HG02571 (cell line): Measurements from ENCODE around the gene SLC39A7.
A peak's percentile ranks its signal among the peaks of the same experiment; 100 is the strongest.
"Not testable (repeated sequence)": the region's sequence is repeated elsewhere in the genome, so short reads cannot be mapped to it uniquely, and the experiment has no call there.

Experiments used
- ATAC-seq: cut with Tn5 transposase; IDR thresholded peaks from one replicate; pipeline ENCODE4 v1.9.1; 2021; ENCODE audit warnings: mild to moderate bottlenecking, moderate library complexity; ENCODE audit not compliant: unreplicated experiment

Gene SLC39A7

DNA sequence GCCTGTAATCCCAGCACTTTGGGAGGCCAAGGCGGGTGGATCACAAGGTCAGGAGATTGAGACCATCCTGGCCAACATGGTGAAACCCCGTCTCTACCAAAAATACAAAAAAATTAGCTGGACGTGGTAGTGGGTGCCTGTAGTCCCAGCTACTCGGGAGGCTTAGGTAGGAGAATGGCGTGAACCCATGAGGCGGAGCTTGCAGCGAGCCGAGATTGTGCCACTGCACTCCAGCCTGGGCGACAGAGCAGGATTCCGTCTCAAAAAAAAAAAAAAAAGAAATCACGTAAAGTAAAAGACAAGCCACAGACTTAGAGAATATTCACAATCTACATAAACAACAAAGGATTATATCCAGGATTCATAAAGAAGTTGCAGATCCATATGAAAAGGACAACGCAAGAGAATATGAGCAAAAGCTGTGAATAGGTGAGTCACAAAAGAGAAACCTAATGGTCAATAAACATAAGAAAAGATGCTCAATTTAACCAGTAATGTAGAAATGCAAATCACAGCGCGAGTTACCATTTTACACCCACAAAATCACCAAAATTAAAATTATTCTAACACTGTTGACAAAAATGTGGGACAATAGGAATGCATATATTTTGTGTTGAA is 25.9 kb downstream of the SLC39A7 start:
- not testable (repeated sequence) for ATAC-seq

GRCh38 chr6:33235221-33235634 is 34.6 kb downstream of the SLC39A7 start:
- no peak for ATAC-seq

GRCh38 chr6:33236328-33236727 is 35.7 kb downstream of the SLC39A7 start:
- ATAC-seq, result no peak

GRCh38 chr6:33236852-33237251 is 36.2 kb downstream of the SLC39A7 start:
- no peak for ATAC-seq

GRCh38 chr6:33237741-33238140 is 37.1 kb downstream of the SLC39A7 start:
- no peak for ATAC-seq

DNA sequence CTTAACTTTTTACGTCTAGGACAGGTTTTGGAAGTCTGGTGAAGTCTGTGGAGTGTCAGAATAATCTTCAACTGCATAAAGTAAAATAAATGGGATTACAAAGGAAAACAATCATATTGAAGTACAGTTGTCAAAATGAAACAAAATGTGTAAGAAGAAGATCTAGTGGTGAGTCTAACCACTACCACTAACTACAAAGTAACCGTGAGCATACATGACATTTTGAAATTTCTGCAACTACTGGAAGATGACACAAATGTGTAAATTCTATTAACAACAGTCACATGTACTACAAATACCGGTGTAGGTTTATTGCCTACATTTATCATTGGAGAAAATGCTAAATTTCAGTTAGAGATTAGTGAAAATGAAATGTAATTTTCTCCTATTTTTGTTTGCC is 41.3 kb downstream of the SLC39A7 start:
- no peak for ATAC-seq

DNA sequence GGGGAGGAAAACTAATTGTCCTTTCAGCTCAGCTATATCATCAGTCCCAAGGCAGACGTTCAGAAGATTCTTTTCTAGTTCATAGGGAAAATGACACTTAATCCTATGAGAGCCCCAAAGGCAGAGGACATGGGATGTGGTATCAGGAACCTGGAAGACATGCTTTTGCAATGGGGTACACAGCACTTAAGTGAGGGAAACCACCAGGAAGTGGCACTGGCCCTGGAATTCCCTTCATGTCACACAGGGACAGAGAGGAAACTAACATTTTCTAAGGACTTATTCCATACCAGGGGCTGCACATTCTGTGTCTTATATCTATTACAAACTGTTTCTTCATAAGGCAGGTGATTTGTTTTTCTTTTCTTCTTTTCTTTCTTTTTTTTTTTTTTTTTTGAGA is 42.8 kb downstream of the SLC39A7 start:
- no peak for ATAC-seq

- ATAC-seq, result no peak
These were observed 47.4 kb downstream of the SLC39A7 start for GRCh38 chr6:33247977-33248642.

DNA sequence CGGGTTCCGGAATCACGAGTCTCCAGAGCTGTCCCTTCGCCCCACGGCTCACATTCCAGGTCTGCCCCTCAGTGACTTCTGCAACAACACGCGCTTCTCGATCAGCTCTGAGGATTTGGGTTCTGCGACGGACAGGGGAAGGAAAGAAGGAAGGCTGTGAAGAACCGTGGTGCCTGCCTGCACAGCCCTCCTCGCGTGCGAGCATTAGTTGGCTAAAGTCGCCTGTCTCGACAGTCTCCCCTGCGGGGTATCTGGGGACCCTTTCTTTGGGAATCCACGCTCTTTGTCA is 47.9 kb downstream of the SLC39A7 start:
- peak; percentile 3 for ATAC-seq

DNA sequence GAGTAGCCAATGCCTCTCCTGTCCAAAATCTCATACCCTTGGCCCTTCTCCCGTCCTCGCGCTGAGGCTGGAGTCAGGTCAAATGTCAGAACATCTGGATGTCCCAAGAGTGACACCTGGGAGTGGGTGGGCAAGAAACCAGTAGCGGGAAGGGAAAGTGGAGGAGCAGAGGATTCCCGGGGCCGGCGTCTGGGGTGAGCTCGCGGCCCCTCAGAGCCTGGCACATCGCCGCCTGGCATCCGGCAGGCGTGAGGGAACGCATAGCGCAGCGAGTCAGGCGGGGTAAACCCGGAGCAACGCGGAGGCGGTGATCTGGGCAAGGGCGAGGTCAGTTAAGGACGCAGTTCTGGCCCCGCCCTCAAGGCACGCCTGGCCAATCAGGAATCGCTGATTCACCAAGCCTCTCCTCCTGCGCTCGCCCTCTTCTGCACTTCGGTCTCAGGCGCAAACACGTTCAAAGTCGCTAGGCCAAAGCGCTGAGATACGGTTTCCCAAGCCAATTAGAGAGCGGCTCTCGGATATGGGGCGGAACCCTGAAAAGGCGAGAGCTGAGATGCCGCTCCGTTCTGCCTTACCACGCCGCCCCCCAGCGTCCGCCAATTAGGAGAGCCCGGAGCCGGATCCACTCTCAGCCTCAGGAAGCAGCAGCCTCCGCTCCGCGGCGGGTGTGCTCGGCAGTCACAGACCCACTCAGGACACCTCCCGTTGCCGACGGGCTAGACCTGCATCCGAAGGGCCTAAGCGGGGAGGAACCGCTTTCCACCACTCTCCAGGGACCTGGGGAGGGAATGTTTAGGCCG is 48.5 kb downstream of the SLC39A7 start:
- peak; percentile 86 for ATAC-seq

DNA sequence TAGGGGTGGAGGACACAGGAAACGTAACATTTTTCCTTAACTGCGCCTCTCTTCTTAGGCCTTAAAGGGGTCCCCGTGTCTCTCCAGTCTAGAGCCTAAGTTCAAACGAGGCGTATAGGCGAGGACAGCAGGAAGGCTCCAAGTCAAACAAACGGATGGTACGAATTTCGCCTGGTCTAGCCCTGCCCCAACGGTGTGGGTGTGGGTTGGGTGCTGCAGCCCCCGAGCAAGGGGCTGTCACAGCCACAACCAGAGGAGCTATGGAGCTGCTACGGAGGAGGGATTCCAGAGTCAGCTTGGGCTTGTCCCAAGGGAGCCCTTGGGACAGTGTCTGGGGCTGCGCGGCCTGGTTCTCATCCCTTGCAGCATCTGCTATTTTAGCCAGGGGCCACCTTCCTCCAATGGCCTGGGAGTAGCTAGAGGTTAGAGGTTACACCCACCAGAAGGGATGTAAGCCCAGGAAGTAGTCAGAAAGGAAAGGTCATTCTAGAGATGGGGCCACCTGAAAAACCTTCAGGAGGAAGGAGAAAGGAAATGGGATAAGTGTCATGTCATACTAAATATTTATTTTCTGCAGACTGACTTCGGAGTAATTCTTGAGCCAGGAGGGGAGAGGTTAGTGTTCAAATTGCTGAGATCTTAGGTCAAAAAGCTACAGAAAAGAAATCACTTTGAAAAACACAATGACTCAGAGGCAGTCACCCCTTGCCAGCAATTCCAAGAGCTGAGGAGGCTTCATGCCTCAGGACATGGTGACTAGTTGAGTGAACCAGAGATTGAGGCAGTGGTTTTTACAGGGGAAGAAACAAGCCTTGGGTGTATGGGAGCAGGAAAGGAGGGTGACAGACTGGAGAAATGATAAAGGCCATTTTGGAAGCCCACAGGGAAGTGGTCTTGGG is 49.3 kb downstream of the SLC39A7 start:
- ATAC-seq, result no peak

- no peak for ATAC-seq
These were observed 50.1 kb downstream of the SLC39A7 start for GRCh38 chr6:33250731-33251130.

DNA sequence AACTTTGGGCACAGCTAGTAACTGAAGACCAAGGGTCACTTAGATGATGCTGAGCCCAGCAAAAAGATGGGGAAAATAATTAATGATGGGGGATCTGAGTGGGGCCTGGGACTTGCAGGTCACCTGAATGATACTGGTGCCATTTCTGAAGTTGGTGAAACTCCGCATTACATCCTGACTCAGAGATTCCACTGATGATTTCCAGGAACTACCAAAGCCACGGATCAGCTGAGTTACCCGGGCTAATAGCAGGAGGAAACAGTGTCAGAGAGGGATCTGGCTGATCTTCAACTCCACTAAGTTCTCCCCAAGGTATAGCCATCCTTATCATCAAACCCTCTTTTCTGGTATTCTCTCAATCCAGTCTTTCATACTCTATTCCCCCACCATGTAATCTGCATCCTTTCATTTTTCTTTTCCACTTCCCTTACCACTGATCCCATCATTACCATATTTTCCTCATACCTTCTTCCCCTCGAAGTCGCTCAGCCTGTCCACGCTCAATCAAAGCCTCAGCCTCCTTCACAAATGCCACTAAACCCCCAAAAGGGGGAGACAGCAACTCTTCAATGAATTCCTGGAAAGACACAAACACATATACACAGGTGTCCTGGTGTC is 50.8 kb downstream of the SLC39A7 start:
- no peak for ATAC-seq

GRCh38 chr6:33252759-33253158 is 52.1 kb downstream of the SLC39A7 start:
- no peak for ATAC-seq
